Endodermal cell (in vitro differentiated cells): ENCODE data around the gene SLIT3. TPM values are rescaled to one million over a fixed set of nuclear protein-coding genes. Genes with fewer than 3 reads are reported as not detected.
A peak's percentile ranks its signal among the peaks of the same experiment; 100 is the strongest.

Experiments used
- DNase-seq: peaks from one replicate; pipeline ENCODE4 v3.0.0-alpha.2; 2017
- H3K27ac ChIP-seq: 2 replicates; pipeline ENCODE4 v1.5.1; 2013; ENCODE audit warnings: mild to moderate bottlenecking, low read depth, low read length, moderate library complexity
- H3K27me3 ChIP-seq: 2 replicates; pipeline ENCODE4 v1.6.1; 2013; ENCODE audit warnings: mild to moderate bottlenecking, low read length, moderate library complexity; ENCODE audit not compliant: insufficient read depth, control insufficient read depth, poor library complexity, severe bottlenecking
- H3K36me3 ChIP-seq: 2 replicates; pipeline ENCODE4 v1.7.0; 2013; ENCODE audit warnings: mild to moderate bottlenecking, low read length, moderate library complexity; ENCODE audit not compliant: control insufficient read depth, insufficient read depth
- H3K4me1 ChIP-seq: one replicate; pipeline ENCODE4 v1.7.0; 2013; ENCODE audit warnings: low read length; ENCODE audit not compliant: control insufficient read depth, insufficient read depth
- H3K4me3 ChIP-seq: 2 replicates; pipeline ENCODE4 v1.5.1; 2013; ENCODE audit warnings: mild to moderate bottlenecking, low read length, moderate library complexity
- H3K9ac ChIP-seq: 2 replicates; pipeline ENCODE4 v1.6.1; 2013; ENCODE audit warnings: mild to moderate bottlenecking, low read length, moderate library complexity; ENCODE audit not compliant: poor library complexity, severe bottlenecking; ENCODE audit errors: extremely low read depth
- H3K9me3 ChIP-seq: 2 replicates; pipeline ENCODE4 v1.6.1; 2013; ENCODE audit warnings: mild to moderate bottlenecking, low read length, moderate library complexity; ENCODE audit not compliant: control insufficient read depth
- H3K27ac Mint-ChIP-seq: 2 replicates; pipeline ENCODE4 v1.8.0; 2020; ENCODE audit warnings: mixed read lengths
- H3K27me3 Mint-ChIP-seq: 2 replicates; pipeline ENCODE4 v1.8.0; 2021; ENCODE audit warnings: mild to moderate bottlenecking, mixed read lengths; ENCODE audit not compliant: insufficient read depth
- H3K36me3 Mint-ChIP-seq: 2 replicates; pipeline ENCODE4 v1.8.0; 2020; ENCODE audit warnings: low read depth, mixed read lengths
- H3K4me1 Mint-ChIP-seq: 2 replicates; pipeline ENCODE4 v1.8.0; 2020; ENCODE audit warnings: mixed read lengths
- H3K4me3 Mint-ChIP-seq: 2 replicates; pipeline ENCODE4 v1.8.0; 2020; ENCODE audit warnings: mild to moderate bottlenecking, moderate library complexity, mixed read lengths
- H3K9me3 Mint-ChIP-seq: 2 replicates; pipeline ENCODE4 v1.8.0; 2020; ENCODE audit warnings: mild to moderate bottlenecking, mixed read lengths
- WGBS, 2 experiments: methylation state at CpG; one replicate each; pipeline versions ENCODE4 v1.1.5 to v1.1.7; 2013; ENCODE audit warnings: missing lambda C conversion rate in 2 of 2, mixed read lengths in 1 of 2; ENCODE audit not compliant: insufficient coverage in 1 of 2, insufficient read length in 1 of 2; 5-methylcytosine and 5-hydroxymethylcytosine counted together
- total RNA-seq, 2 donors: library from RNA; stranded (reverse); fragmentation: NEBNext Ultra II Directional in 1 of 2; extraction: Animal tissue kit (Norgen Biotek cat#: 25700) in 1 of 2; gene quantifications; 2 replicates in 1 of 2; 3 replicates in 1 of 2; pipeline ENCODE4 v1.2.1, GENCODE V29; 2021
- TF ChIP-seq, protein P1 (sequence below): fragments of 200-600 bp; sonication (generic); conservative IDR thresholded peaks from 2 replicates; pipeline ENCODE4 v1.5.0; 2021; ENCODE audit warnings: antibody characterized with exemption, mild to moderate bottlenecking

SLIT3 gene
- total RNA-seq, 2 donors from 2014 or later: 2.5 to 3.4 TPM

DNA sequence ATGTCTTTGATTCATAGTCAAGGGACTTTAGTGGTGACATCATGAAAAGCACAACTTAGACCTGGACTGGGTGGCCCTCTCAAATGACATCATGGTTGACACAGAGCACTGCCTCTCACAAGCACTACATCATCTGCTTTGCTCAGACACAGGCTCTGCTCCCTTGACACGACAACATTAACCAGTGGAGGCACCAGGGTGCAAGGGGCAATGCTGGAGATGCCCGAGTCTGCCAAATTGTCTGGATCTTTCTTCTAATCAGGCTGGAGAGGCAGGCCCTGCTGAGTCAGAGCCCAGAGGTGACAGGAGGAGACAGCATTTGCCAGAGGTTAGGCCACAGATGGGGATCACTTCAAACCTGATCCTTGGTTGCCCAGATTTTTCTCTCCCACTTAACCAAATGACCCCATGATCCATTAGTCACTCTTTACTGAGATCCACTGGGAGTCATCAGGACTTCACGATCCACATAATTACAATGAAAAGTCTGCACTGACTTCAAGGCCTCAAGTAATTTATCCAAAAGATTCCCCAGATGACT, 174.4 kb downstream of the SLIT3 start:
- Histone ChIP-seq H3K36me3 (no peaks in the 10 kb centered on the region), H3K9me3 (peaks cover 7% of the 10 kb centered on the region), H3K4me1 (peaks cover 14% of the 10 kb centered on the region), H3K27ac (no peak overlapping the region), H3K4me3 (no peak overlapping the region), H3K9ac (no peak overlapping the region), H3K27me3 (no peaks in the 10 kb centered on the region)
- no peaks in the 10 kb centered on the region for H3K9me3 Mint-ChIP-seq
- no peak overlapping the region for H3K27ac Mint-ChIP-seq
- DNase-seq: no peak
- TF ChIP-seq, protein P1, sequence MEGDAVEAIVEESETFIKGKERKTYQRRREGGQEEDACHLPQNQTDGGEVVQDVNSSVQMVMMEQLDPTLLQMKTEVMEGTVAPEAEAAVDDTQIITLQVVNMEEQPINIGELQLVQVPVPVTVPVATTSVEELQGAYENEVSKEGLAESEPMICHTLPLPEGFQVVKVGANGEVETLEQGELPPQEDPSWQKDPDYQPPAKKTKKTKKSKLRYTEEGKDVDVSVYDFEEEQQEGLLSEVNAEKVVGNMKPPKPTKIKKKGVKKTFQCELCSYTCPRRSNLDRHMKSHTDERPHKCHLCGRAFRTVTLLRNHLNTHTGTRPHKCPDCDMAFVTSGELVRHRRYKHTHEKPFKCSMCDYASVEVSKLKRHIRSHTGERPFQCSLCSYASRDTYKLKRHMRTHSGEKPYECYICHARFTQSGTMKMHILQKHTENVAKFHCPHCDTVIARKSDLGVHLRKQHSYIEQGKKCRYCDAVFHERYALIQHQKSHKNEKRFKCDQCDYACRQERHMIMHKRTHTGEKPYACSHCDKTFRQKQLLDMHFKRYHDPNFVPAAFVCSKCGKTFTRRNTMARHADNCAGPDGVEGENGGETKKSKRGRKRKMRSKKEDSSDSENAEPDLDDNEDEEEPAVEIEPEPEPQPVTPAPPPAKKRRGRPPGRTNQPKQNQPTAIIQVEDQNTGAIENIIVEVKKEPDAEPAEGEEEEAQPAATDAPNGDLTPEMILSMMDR: no peak
- no peak overlapping the region for H3K4me3 Mint-ChIP-seq
- WGBS, 2 experiments: 85 to 88% methylated on average over 3 of the region's 3 CpGs
- peaks cover 14% of the 10 kb centered on the region for H3K27me3 Mint-ChIP-seq
- peaks cover 21% of the 10 kb centered on the region for H3K4me1 Mint-ChIP-seq
- no peaks in the 10 kb centered on the region for H3K36me3 Mint-ChIP-seq

DNA sequence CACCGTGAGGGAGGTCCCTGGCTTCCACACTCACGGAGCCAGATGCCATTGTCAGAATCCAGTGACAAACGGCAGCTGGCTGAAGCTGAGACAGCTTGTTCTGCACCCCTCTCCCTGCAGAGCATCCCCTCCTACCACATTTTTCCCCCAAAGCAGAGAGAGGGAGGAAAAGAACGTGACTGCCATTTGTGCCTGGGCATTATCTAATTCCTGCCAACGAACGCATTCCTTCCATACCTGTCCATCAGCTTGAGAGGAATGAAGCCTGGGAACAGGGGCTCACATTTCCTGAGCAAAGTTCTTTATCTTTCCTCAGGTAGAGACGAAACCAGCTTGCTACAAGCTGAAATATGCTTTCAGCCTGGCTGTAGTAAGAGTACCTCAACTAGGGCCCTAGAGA, 175.4 kb downstream of the SLIT3 start:
- no peak overlapping the region for H3K27ac Mint-ChIP-seq
- WGBS, 2 experiments: 71 to 90% methylated on average over 6 to 7 of the region's 7 CpGs
- peaks cover 14% of the 10 kb centered on the region for H3K4me1 Mint-ChIP-seq
- TF ChIP-seq, protein P1: no peak
- no peaks in the 10 kb centered on the region for H3K36me3 Mint-ChIP-seq
- no peak overlapping the region for H3K9ac ChIP-seq
- no peaks in the 10 kb centered on the region for H3K9me3 Mint-ChIP-seq
- no peak overlapping the region for H3K4me3 ChIP-seq
- no peak overlapping the region for H3K27ac ChIP-seq
- no peaks in the 10 kb centered on the region for H3K27me3 ChIP-seq
- peaks cover 14% of the 10 kb centered on the region for H3K27me3 Mint-ChIP-seq
- H3K9me3 ChIP-seq: peaks cover 7% of the 10 kb centered on the region
- no peaks in the 10 kb centered on the region for H3K36me3 ChIP-seq
- no peak overlapping the region for H3K4me3 Mint-ChIP-seq
- peak; percentile 50 for DNase-seq
- peaks cover 5% of the 10 kb centered on the region for H3K4me1 ChIP-seq

DNA sequence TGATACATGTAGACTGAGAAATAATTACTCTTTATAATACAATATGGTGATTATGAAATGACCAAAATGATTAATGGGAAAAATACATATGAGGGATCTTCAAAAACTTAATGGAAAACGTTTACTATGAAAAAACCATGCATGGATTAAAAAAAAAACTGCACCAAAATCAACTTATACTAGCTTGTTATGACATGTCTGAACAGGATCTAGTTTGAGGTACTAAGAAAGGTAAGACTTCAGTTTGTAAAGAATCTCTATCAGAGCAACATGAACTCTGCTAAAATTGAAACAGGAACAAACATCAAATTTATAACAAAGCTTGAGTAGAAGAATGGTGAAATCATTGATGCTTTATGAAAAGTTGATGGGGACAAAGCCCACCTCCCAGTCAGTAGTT, 178.0 kb downstream of the SLIT3 start:
- Histone ChIP-seq H3K9ac (no peak overlapping the region), H3K36me3 (no peaks in the 10 kb centered on the region), H3K9me3 (peaks cover 7% of the 10 kb centered on the region), H3K4me1 (peaks cover 13% of the 10 kb centered on the region), H3K27me3 (no peaks in the 10 kb centered on the region), H3K27ac (no peak overlapping the region), H3K4me3 (no peak overlapping the region)
- 83 to 100% methylated on average over 1 of the region's 1 CpG for WGBS, 2 experiments
- peaks cover 14% of the 10 kb centered on the region for H3K4me1 Mint-ChIP-seq
- no peak overlapping the region for H3K4me3 Mint-ChIP-seq
- H3K27me3 Mint-ChIP-seq: peaks cover 12% of the 10 kb centered on the region
- no peaks in the 10 kb centered on the region for H3K36me3 Mint-ChIP-seq
- no peak for DNase-seq
- no peaks in the 10 kb centered on the region for H3K9me3 Mint-ChIP-seq
- no peak overlapping the region for H3K27ac Mint-ChIP-seq
- TF ChIP-seq, protein P1: no peak
